AG04449 (cell line): ENCODE data around the gene USP48.

Experiments
- CTCF ChIA-PET: fragments of 350-600 bp; formaldehyde crosslinking; extraction: SDS; loops from one replicate; lab custom pipeline; 2021; ENCODE audit warnings: antibody characterized with exemption; lab: Yijun Ruan, JAX
- POLR2A ChIA-PET: fragments of 400-600, 350-600 bp; formaldehyde crosslinking; extraction: SDS; loops from one replicate; lab custom pipeline; 2020; ENCODE audit warnings: antibody characterized with exemption, inconsistent platforms; lab: Yijun Ruan, JAX
- DNase-seq: peaks from one replicate; pipeline ENCODE4 v3.0.0-alpha.2; 2010; ENCODE audit warnings: low read depth, low spot score
- H3K4me3 ChIP-seq: 2 replicates; pipeline ENCODE4 v1.5.1; 2011; ENCODE audit warnings: low read depth, mild to moderate bottlenecking, control low read depth, low read length
- TF ChIP-seq, protein P1 (sequence below): IDR thresholded peaks from one replicate; pipeline ENCODE4 v1.5.1; 2011; ENCODE audit warnings: mild to moderate bottlenecking, moderate library complexity, low read length, control low read depth, inconsistent platforms; ENCODE audit not compliant: insufficient read depth; ENCODE audit errors: missing control alignments

The USP48 gene

DNA sequence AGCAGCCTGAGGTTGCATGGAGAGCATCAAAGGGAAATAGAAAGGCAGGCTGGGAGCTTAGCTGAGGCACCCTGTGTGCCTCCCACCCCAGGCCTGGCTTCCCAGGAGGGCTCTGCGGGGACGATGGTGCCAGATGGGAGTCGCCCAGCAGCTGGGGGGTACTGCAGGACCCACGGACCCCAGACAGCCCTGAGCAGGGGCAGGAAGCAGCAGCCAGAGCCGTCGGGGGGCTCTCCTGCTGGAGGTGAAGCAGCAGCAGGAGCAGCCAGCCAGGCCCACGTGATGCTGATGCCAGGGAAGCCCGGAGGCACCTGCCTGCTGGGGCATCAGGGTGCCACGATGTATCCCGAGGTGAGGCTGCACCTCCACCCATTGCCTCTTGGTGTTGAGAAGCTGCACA, 134.2 kb downstream of the USP48 start:
- POLR2A ChIA-PET: no interaction called here
- TF ChIP-seq, protein P1, sequence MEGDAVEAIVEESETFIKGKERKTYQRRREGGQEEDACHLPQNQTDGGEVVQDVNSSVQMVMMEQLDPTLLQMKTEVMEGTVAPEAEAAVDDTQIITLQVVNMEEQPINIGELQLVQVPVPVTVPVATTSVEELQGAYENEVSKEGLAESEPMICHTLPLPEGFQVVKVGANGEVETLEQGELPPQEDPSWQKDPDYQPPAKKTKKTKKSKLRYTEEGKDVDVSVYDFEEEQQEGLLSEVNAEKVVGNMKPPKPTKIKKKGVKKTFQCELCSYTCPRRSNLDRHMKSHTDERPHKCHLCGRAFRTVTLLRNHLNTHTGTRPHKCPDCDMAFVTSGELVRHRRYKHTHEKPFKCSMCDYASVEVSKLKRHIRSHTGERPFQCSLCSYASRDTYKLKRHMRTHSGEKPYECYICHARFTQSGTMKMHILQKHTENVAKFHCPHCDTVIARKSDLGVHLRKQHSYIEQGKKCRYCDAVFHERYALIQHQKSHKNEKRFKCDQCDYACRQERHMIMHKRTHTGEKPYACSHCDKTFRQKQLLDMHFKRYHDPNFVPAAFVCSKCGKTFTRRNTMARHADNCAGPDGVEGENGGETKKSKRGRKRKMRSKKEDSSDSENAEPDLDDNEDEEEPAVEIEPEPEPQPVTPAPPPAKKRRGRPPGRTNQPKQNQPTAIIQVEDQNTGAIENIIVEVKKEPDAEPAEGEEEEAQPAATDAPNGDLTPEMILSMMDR: no peak
- no peak for DNase-seq
- H3K4me3 ChIP-seq: no peak overlapping the region
- CTCF ChIA-PET: interaction anchor here (1.2 to 2.2 kb wide), 2 partner anchors 9 to 10 kb away, joined by 3 to 10 read pairs; no protein-coding TSS in a partner anchor

DNA sequence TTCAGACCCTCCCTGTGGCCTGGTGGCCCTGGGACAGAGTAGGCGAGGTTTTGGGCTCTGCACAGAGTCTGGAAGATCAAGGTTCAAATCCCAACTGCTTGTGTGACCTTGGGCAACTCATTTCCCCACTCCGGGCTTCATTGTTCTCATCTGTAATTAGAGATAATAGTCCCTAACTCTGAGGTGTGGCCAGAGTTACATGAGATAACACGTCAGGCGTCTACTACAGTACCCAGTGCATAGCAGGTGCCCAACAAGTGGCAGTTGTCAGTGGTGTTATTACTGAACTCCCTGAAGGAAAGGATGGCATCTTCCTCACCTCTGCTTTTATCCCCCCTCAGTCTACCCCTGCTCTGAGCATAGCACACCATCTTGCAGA, 134.6 kb downstream of the USP48 start:
- DNase-seq: no peak
- H3K4me3 ChIP-seq: no peak overlapping the region
- TF ChIP-seq, protein P1: no peak
- POLR2A ChIA-PET: no interaction called here
- CTCF ChIA-PET: interaction anchor here (2.2 kb wide), 1 partner anchor 10 kb away, joined by 10 read pairs; no protein-coding TSS in a partner anchor

DNA sequence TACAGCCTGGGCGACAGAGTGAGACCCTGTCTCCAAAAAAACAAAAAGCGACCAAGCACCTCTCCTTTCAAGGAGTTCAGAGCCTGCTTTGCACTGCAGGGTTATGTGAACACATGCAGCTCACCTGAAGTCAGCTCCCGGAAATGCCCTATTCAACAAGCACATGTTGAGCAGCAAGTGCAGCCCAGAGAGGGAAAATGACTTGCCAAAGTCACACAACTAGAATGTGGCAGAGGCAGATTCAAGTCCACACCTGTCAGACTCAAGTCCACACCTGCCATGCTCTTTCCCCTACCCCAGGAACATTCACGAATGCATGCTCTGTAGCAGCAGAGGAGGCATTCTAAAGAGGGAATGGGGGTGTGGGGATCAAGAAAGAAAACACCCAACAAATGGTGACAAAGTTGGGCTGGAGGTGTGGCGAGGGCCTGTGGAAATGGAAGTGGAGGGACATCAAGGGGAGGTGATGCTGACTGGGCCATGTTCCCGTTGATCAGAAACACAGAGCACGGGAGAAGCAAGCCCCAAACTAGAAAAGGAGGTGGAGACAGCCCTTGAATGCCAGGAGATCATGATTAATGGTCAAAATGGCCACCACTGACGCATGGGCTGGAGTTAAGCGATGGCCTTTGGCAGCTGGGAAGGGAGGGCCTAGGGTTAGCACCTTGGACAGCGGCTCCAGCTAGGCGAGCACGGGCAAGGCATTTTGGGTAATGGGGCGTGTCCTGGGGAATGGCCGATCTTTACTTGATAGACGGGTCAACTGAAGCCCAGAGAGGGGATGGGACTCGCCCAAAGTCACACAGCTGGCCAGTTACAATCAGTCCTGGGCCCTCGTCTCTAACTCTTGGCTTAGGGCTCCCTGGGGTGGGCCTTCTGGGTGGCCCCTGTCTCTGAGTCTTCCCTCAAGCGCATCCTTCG, 135.3 kb downstream of the USP48 start:
- TF ChIP-seq, protein P1: no peak
- no peak overlapping the region for H3K4me3 ChIP-seq
- POLR2A ChIA-PET: no interaction called here
- DNase-seq: no peak
- CTCF ChIA-PET: interaction anchor here (2.2 kb wide), 1 partner anchor 11 kb away, joined by 10 read pairs; no protein-coding TSS in a partner anchor

DNA sequence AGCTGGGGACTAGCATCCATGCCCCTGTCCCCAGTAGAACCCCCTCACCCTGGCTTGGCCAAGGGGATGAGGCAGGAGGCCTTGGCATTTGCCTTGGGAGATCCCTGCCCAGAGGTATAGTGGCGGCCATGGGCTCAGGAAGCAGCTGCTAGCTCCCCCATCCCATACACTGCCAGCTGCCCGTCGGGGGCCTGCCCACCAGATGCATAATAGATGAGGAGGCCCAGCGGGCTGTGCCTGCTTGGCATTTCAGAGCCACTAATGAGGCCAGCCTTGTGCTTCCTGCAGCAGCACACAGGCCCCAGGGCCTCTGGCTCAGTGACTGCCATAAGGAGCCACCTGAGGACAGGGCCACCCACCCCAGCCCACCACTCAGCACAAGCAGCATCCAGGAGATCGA, 137.4 kb downstream of the USP48 start:
- CTCF ChIA-PET: interaction anchor here (2.3 kb wide), 1 partner anchor 14 kb away, joined by 8 read pairs; no protein-coding TSS in a partner anchor
- DNase-seq: no peak
- H3K4me3 ChIP-seq: no peak overlapping the region
- POLR2A ChIA-PET: no interaction called here
- TF ChIP-seq, protein P1: no peak

DNA sequence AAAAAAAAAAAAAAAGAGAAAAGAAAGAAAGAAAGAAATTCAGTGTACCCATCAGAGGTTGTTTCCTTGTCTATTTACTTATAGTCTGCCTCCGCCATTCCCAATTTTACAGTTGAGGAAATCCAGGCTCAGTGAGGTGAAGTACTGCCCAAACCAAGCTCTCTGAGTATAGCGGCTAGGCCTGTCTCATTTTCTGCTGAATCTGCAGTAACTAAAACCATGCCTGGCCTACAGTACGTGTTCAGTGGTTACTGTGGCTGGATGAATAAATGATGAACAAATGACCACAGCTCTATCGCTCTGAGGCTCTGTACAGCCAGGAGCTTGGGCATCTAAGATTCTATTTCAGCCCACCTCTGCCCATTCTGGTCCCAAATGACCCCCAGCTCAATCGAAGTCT, 138.0 kb downstream of the USP48 start:
- ChIA-PET CTCF (interaction anchor here (2.3 kb wide), 1 partner anchor 15 kb away, joined by 8 read pairs; no protein-coding TSS in a partner anchor), POLR2A (no interaction called here)
- TF ChIP-seq, protein P1: no peak
- no peak for DNase-seq
- no peak overlapping the region for H3K4me3 ChIP-seq

DNA sequence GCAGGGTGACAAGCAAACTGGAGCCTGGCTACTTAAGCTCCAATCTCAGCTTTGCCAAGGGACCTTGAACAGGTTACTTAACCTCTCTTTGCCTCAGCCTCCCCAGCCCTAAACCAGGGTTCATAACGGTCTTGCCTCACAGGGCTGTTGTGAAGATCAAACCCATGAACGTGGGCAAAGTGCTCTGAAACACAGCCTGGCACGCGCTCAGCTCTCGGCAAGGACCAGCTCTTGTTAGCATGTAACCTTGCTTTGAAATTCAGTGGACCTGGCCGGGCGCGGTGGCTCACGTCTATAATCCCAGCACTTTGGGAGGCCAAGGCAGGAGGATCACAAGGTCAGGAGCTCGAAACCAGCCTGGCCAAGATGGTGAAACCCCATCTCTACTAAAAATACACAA, 138.6 kb downstream of the USP48 start:
- CTCF ChIA-PET: interaction anchor here (2.3 kb wide), 1 partner anchor 16 kb away, joined by 8 read pairs; no protein-coding TSS in a partner anchor
- POLR2A ChIA-PET: interaction anchor here (0.7 kb wide), 1 partner anchor 149 kb away, joined by 3 read pairs; no protein-coding TSS in a partner anchor
- DNase-seq: no peak
- no peak overlapping the region for H3K4me3 ChIP-seq
- TF ChIP-seq, protein P1: no peak
